SK-N-MC (cell line): ENCODE data around the gene TEX14.
"Not testable (repeated sequence)": the region's sequence is repeated elsewhere in the genome, so short reads cannot be mapped to it uniquely, and the experiment has no call there.

Experiments used
- DNase-seq: peaks from one replicate; pipeline ENCODE4 v3.0.0-alpha.2; 2011; ENCODE audit warnings: low read depth, low spot score
- H3K27ac ChIP-seq: fragments of 200-600 bp; sonication (generic); 2 replicates; pipeline ENCODE4 v1.5.1; 2016; ENCODE audit warnings: mixed run types
- H3K36me3 ChIP-seq: fragments of 200-600 bp; sonication (generic); 2 replicates; pipeline ENCODE4 v1.6.1; 2017; ENCODE audit warnings: antibody characterized with exemption, low read length, mixed read lengths; ENCODE audit not compliant: insufficient read depth
- H3K4me3 ChIP-seq: fragments of 200-600 bp; sonication (generic); 2 replicates; pipeline ENCODE4 v1.5.1; 2016
- H3K9ac ChIP-seq: fragments of 200-600 bp; sonication (generic); 2 replicates; pipeline ENCODE4 v1.8.0; 2017; ENCODE audit warnings: mixed run types, mixed read lengths; ENCODE audit not compliant: insufficient read length
- H3K9me3 ChIP-seq: fragments of 200-600 bp; sonication (generic); 2 replicates; pipeline ENCODE4 v1.6.1; 2017; ENCODE audit warnings: low read depth, mild to moderate bottlenecking, antibody characterized with exemption, low read length, moderate library complexity, mixed read lengths
- EZH2 ChIP-seq: fragments of 200-600 bp; sonication (generic); IDR thresholded peaks from one replicate; pipeline ENCODE4 v1.6.1; 2017; ENCODE audit warnings: antibody characterized with exemption
- FOXP2 ChIP-seq: optimal IDR thresholded peaks from 2 replicates; pipeline ENCODE3; 2011; ENCODE audit warnings: mild to moderate bottlenecking, moderate library complexity; ENCODE audit not compliant: insufficient read depth; ENCODE audit errors: extremely low read length, control extremely low read depth
- POLR2AphosphoS5 ChIP-seq: IDR thresholded peaks from 2 replicates; pipeline ENCODE4 v1.6.1; 2012; ENCODE audit warnings: mild to moderate bottlenecking, low read depth, low read length, borderline replicate concordance

TEX14 gene

DNA sequence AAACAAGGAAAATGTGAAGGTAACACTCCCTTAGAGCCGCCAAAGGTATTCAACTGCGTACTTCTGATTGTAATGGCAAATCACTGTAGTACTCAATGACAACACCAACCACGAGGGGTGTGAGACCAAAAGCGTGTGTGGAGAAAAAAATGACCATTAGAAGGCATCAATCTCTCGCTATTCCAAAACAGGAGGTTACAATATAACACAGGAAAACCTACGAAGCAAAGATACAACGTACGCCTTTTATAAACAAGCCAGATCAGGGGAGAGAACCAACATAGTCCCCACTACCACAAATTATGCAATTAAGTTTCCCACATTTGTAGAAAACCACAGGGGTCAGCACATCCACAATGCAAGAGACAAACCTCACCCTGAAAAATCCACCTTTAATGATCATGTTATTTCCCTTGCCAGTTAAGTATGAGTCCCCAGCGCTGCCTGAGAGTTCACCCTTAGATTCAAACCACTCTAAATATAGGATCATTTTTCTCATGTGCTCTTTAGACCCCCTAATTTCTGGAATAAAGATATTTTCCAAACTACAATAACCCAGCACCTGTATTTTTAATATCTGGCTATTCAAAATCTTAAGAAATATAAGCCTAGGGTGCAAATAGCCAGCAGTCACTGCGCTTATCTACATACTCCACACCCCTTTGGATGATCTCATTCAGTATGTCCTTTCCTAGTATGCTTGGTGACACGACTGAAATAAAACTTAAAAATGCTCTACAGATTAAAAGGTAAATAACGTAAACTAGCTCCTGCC is 12.4 kb downstream of the TEX14 start:
- Histone ChIP-seq H3K9me3 (no peaks in the 10 kb centered on the region), H3K36me3 (no peaks in the 10 kb centered on the region), H3K9ac (no peak overlapping the region), H3K27ac (peak overlapping the region; percentile 11; the same call in 1 of the 2 replicates), H3K4me3 (no peak overlapping the region)
- TF ChIP-seq EZH2 = no peak
- TF ChIP-seq POLR2AphosphoS5 = peak; percentile 100
- no peak for DNase-seq

DNA sequence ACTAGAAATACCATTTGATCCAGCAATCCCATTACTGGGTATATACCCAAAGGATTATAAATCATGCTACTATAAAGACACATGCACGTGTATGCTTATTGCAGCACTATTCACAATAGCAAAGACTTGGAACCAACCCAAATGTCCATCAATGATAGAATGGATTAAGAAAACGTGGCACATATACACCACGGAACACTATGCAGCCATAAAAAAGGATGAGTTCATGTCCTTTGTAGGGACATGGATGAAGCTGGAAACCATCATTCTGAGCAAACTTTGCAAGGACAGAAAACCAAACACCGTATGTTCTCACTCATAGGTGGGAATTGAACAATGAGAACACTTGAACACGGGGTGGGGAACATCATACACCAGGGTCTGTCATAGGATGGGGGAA is 13.6 kb downstream of the TEX14 start:
- H3K9me3 ChIP-seq, H3K27ac ChIP-seq, DNase-seq, H3K4me3 ChIP-seq, H3K36me3 ChIP-seq, H3K9ac ChIP-seq: not testable (repeated sequence)

DNA sequence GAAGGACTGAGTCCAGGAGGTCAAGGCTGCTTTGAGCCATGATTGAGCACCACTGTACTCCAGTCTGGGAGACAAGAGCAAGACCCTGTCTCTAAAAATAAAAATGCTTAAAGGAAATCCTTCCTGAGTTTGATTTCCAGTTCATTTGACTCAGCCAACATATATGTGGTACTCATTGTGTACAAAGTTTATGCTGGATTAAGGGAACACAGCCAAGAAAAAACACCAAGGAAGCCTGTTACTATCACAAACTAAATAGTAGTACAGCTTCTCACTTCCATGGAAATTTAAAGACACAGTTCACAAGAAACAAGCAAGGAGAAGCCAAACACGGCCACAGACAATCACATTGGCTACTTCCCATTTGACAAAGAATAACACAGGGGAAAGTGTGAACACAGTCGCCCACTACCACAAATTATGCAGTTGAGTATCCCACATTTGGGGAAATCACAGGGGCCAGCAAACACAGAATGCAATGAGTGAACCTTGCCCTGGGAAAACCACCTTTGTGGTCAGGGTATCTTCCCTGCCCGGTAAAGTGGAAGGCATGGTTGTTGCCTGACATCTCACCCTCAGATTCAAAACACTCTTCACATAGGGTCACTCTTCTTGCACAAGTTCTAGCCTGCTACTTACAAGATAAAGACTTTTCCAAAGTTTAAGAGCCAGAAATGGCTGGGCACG is 14.5 kb downstream of the TEX14 start:
- Histone ChIP-seq H3K9ac (no peak overlapping the region), H3K9me3 (no peaks in the 10 kb centered on the region), H3K27ac (no peak overlapping the region), H3K36me3 (no peaks in the 10 kb centered on the region), H3K4me3 (no peak overlapping the region)
- DNase-seq = no peak
- no peak for TF ChIP-seq FOXP2
- no peak for TF ChIP-seq POLR2AphosphoS5
- TF ChIP-seq EZH2 = no peak

DNA sequence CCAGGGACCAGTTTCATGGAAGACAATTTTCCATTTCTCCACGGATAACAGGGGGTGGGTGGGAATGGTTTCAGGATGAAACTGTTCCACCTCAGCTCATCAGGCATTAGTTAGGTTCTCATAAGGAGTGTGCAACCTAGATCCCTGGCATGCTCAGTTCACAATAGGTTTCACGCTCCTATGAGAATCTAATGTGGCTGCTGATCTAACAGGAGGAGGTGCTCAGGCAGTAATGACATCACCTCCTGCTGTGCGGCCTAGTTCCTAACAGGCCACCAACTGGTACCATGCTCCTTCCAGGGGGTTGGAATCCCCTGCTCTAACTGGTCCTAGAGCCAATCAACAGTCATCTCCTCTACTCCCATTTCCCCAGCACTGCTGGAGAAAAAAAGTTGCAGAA is 19.9 kb downstream of the TEX14 start:
- H3K9me3 ChIP-seq = no peaks in the 10 kb centered on the region
- no peak for DNase-seq
- no peak for TF ChIP-seq FOXP2
- TF ChIP-seq EZH2 = no peak
- no peak for TF ChIP-seq POLR2AphosphoS5
- no peak overlapping the region for H3K4me3 ChIP-seq
- H3K36me3 ChIP-seq = no peaks in the 10 kb centered on the region
- no peak overlapping the region for H3K27ac ChIP-seq
- no peak overlapping the region for H3K9ac ChIP-seq

DNA sequence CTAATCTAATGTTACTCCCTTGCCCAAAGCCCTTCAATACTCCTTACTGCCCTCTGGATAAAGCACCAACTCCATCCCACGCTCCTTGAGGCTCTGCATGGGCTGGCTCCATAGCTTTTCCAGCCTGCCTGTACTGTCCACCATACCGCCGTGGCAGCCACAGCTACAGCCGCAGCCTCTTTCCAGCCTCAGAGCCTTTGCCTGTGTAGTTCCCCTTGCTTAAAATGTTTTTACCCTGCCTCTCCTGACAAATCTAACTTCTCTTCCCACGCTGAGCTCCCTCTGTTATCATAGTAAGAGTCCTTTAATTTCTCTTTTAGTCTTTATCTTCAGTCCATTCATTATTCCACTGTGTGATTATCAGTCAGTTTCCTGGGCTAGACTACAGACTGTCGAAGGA is 22.0 kb downstream of the TEX14 start:
- TF ChIP-seq FOXP2 = no peak
- TF ChIP-seq EZH2 = no peak
- no peak overlapping the region for H3K9ac ChIP-seq
- no peaks in the 10 kb centered on the region for H3K36me3 ChIP-seq
- no peaks in the 10 kb centered on the region for H3K9me3 ChIP-seq
- no peak overlapping the region for H3K4me3 ChIP-seq
- no peak for DNase-seq
- H3K27ac ChIP-seq = no peak overlapping the region

DNA sequence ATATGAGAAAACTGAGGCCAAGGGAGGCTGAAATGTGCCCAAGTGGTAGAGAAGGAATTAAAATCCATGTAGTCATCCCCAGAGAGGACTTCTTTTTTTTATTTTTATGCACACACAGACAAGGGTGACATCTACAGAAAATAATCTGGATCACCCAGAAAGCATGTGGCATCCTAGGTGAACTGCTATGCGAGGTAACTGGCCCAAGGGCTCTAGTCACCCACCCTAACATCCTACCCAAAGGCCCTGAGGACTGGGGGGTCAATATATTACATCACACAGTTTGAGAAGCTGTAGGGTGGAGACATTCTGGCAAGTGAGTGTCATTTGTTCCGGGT is 23.3 kb downstream of the TEX14 start:
- no peak overlapping the region for H3K27ac ChIP-seq
- H3K9me3 ChIP-seq = no peaks in the 10 kb centered on the region
- H3K9ac ChIP-seq = no peak overlapping the region
- no peak for DNase-seq
- TF ChIP-seq EZH2 (no peak), POLR2AphosphoS5 (no peak), FOXP2 (no peak)
- no peak overlapping the region for H3K4me3 ChIP-seq
- H3K36me3 ChIP-seq = no peaks in the 10 kb centered on the region

DNA sequence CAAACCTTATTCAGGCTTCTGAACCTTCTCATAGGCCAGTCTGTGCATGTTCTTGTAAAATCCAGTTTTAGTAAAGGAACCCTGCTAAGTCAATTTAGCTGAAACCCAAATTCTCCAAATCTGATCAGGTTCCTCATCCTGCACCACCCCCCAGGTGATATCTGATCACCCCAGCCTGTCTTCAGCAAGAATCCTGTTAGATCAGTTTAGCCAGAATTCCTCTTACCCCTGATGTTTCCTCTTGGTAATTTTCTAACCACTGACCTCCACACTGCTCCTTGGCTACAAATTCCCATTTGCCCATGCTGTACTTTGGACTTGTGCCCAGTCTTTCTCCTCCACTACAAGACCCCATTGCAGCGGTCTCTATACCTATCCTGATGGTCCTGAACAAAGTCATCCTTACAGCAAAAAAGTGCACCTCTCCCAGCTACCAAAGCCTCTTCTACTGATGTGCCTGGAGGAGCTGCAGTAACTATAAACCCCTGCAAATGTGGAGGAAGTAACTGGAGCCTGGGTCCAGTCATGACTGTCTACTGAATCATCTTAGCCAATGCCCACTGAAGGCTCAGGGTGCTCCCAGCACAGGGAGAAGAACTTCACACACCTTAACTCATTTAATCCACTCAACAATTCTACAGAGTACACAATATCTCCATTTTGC is 23.8 kb downstream of the TEX14 start:
- TF ChIP-seq POLR2AphosphoS5 (no peak), FOXP2 (no peak), EZH2 (no peak)
- Histone ChIP-seq H3K9ac (no peak overlapping the region), H3K4me3 (no peak overlapping the region), H3K9me3 (no peaks in the 10 kb centered on the region), H3K36me3 (no peaks in the 10 kb centered on the region), H3K27ac (no peak overlapping the region)
- DNase-seq = no peak

DNA sequence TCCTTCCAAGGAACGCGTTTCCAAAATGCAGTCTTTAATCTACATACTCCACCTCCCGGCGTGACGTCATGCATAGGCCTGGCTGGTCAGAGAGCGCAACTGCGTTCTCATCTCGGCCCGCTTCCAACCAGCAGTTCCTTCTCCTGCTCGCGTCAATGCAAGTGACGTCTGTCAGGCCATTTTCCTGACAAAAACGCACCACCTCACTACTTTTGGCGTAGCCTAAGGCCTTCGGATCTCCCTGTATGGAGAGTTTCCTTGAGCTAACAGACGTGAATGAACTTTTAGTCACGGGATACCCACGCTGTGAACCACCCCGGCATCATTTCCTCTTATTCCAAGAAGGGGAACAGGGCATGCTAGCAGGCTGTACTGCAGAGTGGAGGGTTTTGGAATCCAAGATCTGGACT is 25.0 kb downstream of the TEX14 start:
- H3K27ac ChIP-seq = no peak overlapping the region
- H3K36me3 ChIP-seq = no peaks in the 10 kb centered on the region
- no peak for DNase-seq
- no peak overlapping the region for H3K9ac ChIP-seq
- H3K9me3 ChIP-seq = no peaks in the 10 kb centered on the region
- TF ChIP-seq FOXP2 (no peak), EZH2 (no peak), POLR2AphosphoS5 (no peak)
- H3K4me3 ChIP-seq = no peak overlapping the region
